HCT116 (cell line): ENCODE measurements around the gene TSPAN31. TPM values are rescaled to one million over a fixed set of nuclear protein-coding genes. Genes with fewer than 3 reads are reported as not detected.

Experiments
- ATAC-seq: fragments of 200-7000 bp; cut with Tn5 transposase; 2 replicates; pipeline ENCODE4 v1.9.1; 2020; ENCODE audit warnings: mild to moderate bottlenecking, moderate library complexity
- BruUV-seq: library from RNA; stranded (reverse); fragments of 400-500 nt; replicated peaks from 2 replicates; lab custom pipeline; 2021; lab: Mats Ljungman, UMichigan
- CTCF ChIA-PET: fragments of 300-600 bp; sonication (Branson Sonifier 250); formaldehyde crosslinking; loops from one replicate; lab custom pipeline; 2021; ENCODE audit warnings: antibody characterized with exemption; lab: Charles Lee
- POLR2A ChIA-PET: fragments of 300-600, 350-600 bp; sonication (Branson Sonifier 250); formaldehyde crosslinking; loops from one replicate; lab custom pipeline; 2021; ENCODE audit warnings: antibody characterized with exemption; lab: Charles Lee
- RAD21 ChIA-PET, 2 experiments: fragments of 300-600 bp; sonication (Branson Sonifier 250); formaldehyde crosslinking; loops; one replicate each; lab custom pipeline; 2023; ENCODE audit warnings: low total read pairs in 2 of 2; ENCODE audit not compliant: uncharacterized antibody in 2 of 2, unreplicated experiment in 2 of 2, low non-redundant PET in 1 of 2; lab: Charles Lee
- DNase-seq: peaks from one replicate; pipeline ENCODE4 v3.0.0-alpha.2; 2010; ENCODE audit warnings: low read depth, low spot score
- H2AFZ ChIP-seq: fragments of 200-600 bp; shearing (Covaris generic), sonication (generic); 2 replicates; pipeline ENCODE4 v1.6.1; 2017; ENCODE audit warnings: low read depth, mixed run types, mixed read lengths, antibody characterized with exemption, low read length; ENCODE audit not compliant: poor library complexity, severe bottlenecking
- H3K27ac ChIP-seq: 2 replicates; pipeline ENCODE4 v1.5.1; 2012; ENCODE audit warnings: low read depth, low read length
- H3K27me3 ChIP-seq: fragments of 200-600 bp; sonication (generic); 2 replicates; pipeline ENCODE4 v1.6.1; 2016; ENCODE audit warnings: mixed run types, low read length, mixed read lengths; ENCODE audit not compliant: insufficient read depth
- H3K36me3 ChIP-seq, 2 experiments: fragments of 200-500 bp in 1 of 2; fragments of 200-600 bp in 1 of 2; sonication (Bioruptor generic) in 1 of 2; sonication (generic) in 1 of 2; 2 replicates each; pipeline versions ENCODE4 v1.5.1 to v1.6.1; 2014 to 2016; ENCODE audit warnings: low read length in 2 of 2, inconsistent platforms in 1 of 2, mixed read lengths in 1 of 2, mixed run types in 1 of 2; ENCODE audit not compliant: insufficient read depth in 2 of 2, control insufficient read depth in 1 of 2
- H3K4me1 ChIP-seq, 2 experiments: fragments of 200-600 bp in 1 of 2; sonication (generic) in 1 of 2; 2 replicates each; pipeline versions ENCODE4 v1.5.1 to v1.6.1; 2012 to 2017; ENCODE audit warnings: low read length in 2 of 2, inconsistent platforms in 1 of 2, mild to moderate bottlenecking in 1 of 2, mixed read lengths in 1 of 2, mixed run types in 1 of 2, moderate library complexity in 1 of 2; ENCODE audit not compliant: insufficient read depth in 2 of 2, control insufficient read depth in 1 of 2
- H3K4me2 ChIP-seq: fragments of 200-600 bp; sonication (generic); 2 replicates; pipeline ENCODE4 v1.6.1; 2017; ENCODE audit warnings: mixed run types, low read length, mixed read lengths
- H3K4me3 ChIP-seq, 2 experiments: fragments of 200-600 bp in 1 of 2; sonication (generic) in 1 of 2; replicated peaks in 1 of 2; 2 replicates each; pipeline ENCODE4 v1.5.1; 2011 to 2016; ENCODE audit warnings: low read length in 2 of 2, control low read depth in 1 of 2, low read depth in 1 of 2, mild to moderate bottlenecking in 1 of 2, mixed read lengths in 1 of 2, mixed run types in 1 of 2
- H3K79me2 ChIP-seq: fragments of 200-600 bp; sonication (generic); 2 replicates; pipeline ENCODE4 v1.6.1; 2017; ENCODE audit warnings: mild to moderate bottlenecking, mixed run types, low read length, moderate library complexity, mixed read lengths; ENCODE audit not compliant: insufficient read depth
- H3K9ac ChIP-seq: fragments of 200-600 bp; sonication (generic); 2 replicates; pipeline ENCODE4 v1.6.1; 2016; ENCODE audit warnings: low read length, mixed read lengths
- H3K9me2 ChIP-seq: fragments of 200-600 bp; sonication (generic), shearing (Covaris generic); 2 replicates; pipeline ENCODE4 v1.6.1; 2017; ENCODE audit warnings: mixed run types, mild to moderate bottlenecking, moderate library complexity; ENCODE audit not compliant: insufficient read depth
- H3K9me3 ChIP-seq, 2 experiments: fragments of 200-500 bp in 1 of 2; fragments of 200-600 bp in 1 of 2; sonication (Bioruptor generic) in 1 of 2; sonication (generic) in 1 of 2; 2 replicates each; pipeline ENCODE4 v1.6.1; 2014 to 2017; ENCODE audit warnings: low read length in 2 of 2, mixed read lengths in 2 of 2, inconsistent platforms in 1 of 2, low read depth in 1 of 2, mild to moderate bottlenecking in 1 of 2, mixed run types in 1 of 2, moderate library complexity in 1 of 2; ENCODE audit not compliant: control insufficient read depth in 1 of 2, insufficient read depth in 1 of 2
- H4K20me1 ChIP-seq: fragments of 200-600 bp; sonication (generic), shearing (Covaris generic); 2 replicates; pipeline ENCODE4 v1.6.1; 2017; ENCODE audit warnings: mixed run types, mild to moderate bottlenecking, moderate library complexity; ENCODE audit not compliant: insufficient read depth
- ATF3 ChIP-seq: IDR thresholded peaks from 2 replicates; pipeline ENCODE4 v1.6.1; 2012
- CBX3 ChIP-seq: IDR thresholded peaks from 2 replicates; pipeline ENCODE4 v1.6.1; 2012; ENCODE audit warnings: low read depth
- CEBPB ChIP-seq: IDR thresholded peaks from 2 replicates; pipeline ENCODE4 v1.6.1; 2012; ENCODE audit warnings: low read depth
- EGR1 ChIP-seq: IDR thresholded peaks from 2 replicates; pipeline ENCODE4 v1.6.1; 2012; ENCODE audit warnings: low read depth
- ELF1 ChIP-seq: IDR thresholded peaks from 2 replicates; pipeline ENCODE4 v1.6.1; 2012; ENCODE audit warnings: low read depth, borderline replicate concordance
- EZH2 ChIP-seq: fragments of 200-600 bp; sonication (generic); IDR thresholded peaks from 2 replicates; pipeline ENCODE4 v1.6.1; 2017; ENCODE audit warnings: antibody characterized with exemption, mixed run types
- EZH2phosphoT487 ChIP-seq: fragments of 200-600 bp; IDR thresholded peaks from 2 replicates; pipeline ENCODE4 v1.6.1; 2018; ENCODE audit warnings: antibody characterized with exemption, borderline replicate concordance
- JUND ChIP-seq: IDR thresholded peaks from 2 replicates; pipeline ENCODE4 v1.6.1; 2012
- MAX ChIP-seq: IDR thresholded peaks from 2 replicates; pipeline ENCODE4 v1.6.1; 2012
- POLR2A ChIP-seq: IDR thresholded peaks from 2 replicates; pipeline ENCODE4 v1.7.0; 2011; ENCODE audit warnings: borderline replicate concordance; ENCODE audit not compliant: insufficient read depth, insufficient read length; ENCODE audit errors: extremely low read depth
- RAD21 ChIP-seq: IDR thresholded peaks from 2 replicates; pipeline ENCODE4 v1.6.1; 2012; ENCODE audit warnings: low read depth, mild to moderate bottlenecking
- SIN3A ChIP-seq: IDR thresholded peaks from 2 replicates; pipeline ENCODE4 v1.6.1; 2012; ENCODE audit warnings: low read depth
- SP1 ChIP-seq: IDR thresholded peaks from 2 replicates; pipeline ENCODE4 v1.6.1; 2012; ENCODE audit warnings: low read depth
- SRF ChIP-seq: IDR thresholded peaks from 2 replicates; pipeline ENCODE4 v1.6.1; 2012; ENCODE audit warnings: low read depth
- TCF7L2 ChIP-seq: IDR thresholded peaks from 2 replicates; pipeline ENCODE4 v1.7.0; 2011; ENCODE audit warnings: borderline replicate concordance, inconsistent platforms; ENCODE audit not compliant: insufficient read depth, insufficient read length; ENCODE audit errors: extremely low read depth
- YY1 ChIP-seq: IDR thresholded peaks from 2 replicates; pipeline ENCODE4 v1.6.1; 2011; ENCODE audit warnings: low read length, low read depth, moderate library complexity, mild to moderate bottlenecking; ENCODE audit not compliant: insufficient replicate concordance; ENCODE audit errors: extremely low read depth
- ZBTB33 ChIP-seq: IDR thresholded peaks from 2 replicates; pipeline ENCODE4 v1.6.1; 2011; ENCODE audit warnings: mild to moderate bottlenecking, low read length, moderate library complexity; ENCODE audit not compliant: insufficient replicate concordance; ENCODE audit errors: extremely low read depth
- ZFX ChIP-seq: fragments of 450-650 bp; IDR thresholded peaks from 2 replicates; pipeline ENCODE4 v1.6.1; 2017
- ZNF274 ChIP-seq: fragments of 200-500 bp; sonication (Bioruptor generic); IDR thresholded peaks from 2 replicates; pipeline ENCODE4 v1.6.1; 2014; ENCODE audit warnings: mild to moderate bottlenecking, low read depth, low read length, inconsistent platforms
- intact Hi-C: fragments of 100-400 bp; cut with micrococcal nuclease; formaldehyde crosslinking; loops from 2 replicates; pipeline ENCODE4 v1.10.0; 2022
- total RNA-seq: library from RNA; stranded (reverse); gene quantifications from one replicate; pipeline ENCODE4 v1.2.1, GENCODE V29; 2021; ENCODE audit not compliant: unreplicated experiment

TSPAN31 gene
- total RNA-seq, 1 experiment from 2014 or later = 14.9 TPM

GRCh38 chr12:57779736-57780135, 34.9 kb downstream of the TSPAN31 start:
- no peaks in the 10 kb centered on the region for H3K9me2 ChIP-seq
- no peaks in the 10 kb centered on the region for H3K9me3 ChIP-seq
- no peak overlapping the region for H2AFZ ChIP-seq
- H3K9ac ChIP-seq = no peak overlapping the region
- no peak overlapping the region for H3K4me3 ChIP-seq
- no peaks in the 10 kb centered on the region for H4K20me1 ChIP-seq
- H3K4me2 ChIP-seq = no peak overlapping the region
- H3K4me1 ChIP-seq = peaks cover 6 to 10% of the 10 kb centered on the region in 2 experiments
- peaks cover 21% of the 10 kb centered on the region for H3K79me2 ChIP-seq
- no peaks in the 10 kb centered on the region for H3K36me3 ChIP-seq
- intact Hi-C loops = no loop called here
- ChIA-PET POLR2A (interaction anchor here (0.8 to 1.1 kb wide), 2 partner anchors 8 to 14 kb away, joined by 3 read pairs; partner anchors contain the start of genes EEF1AKMT3 and METTL1), RAD21 (no interaction called here), CTCF (interaction anchor here (1.3 kb wide), 1 partner anchor 20 kb away, joined by 3 read pairs; no protein-coding TSS in a partner anchor)
- ATAC-seq (no peak), DNase-seq (no peak)
- TF ChIP-seq ZNF274 (no peak), YY1 (no peak), SIN3A (no peak), EZH2phosphoT487 (no peak), SRF (no peak)
- no peak overlapping the region for H3K27ac ChIP-seq
- no TSS peak for BruUV-seq
- H3K27me3 ChIP-seq = no peaks in the 10 kb centered on the region

GRCh38 chr12:57780284-57780897, 35.6 kb downstream of the TSPAN31 start:
- Histone ChIP-seq H3K36me3 (peaks cover 0 to under 1% of the 10 kb centered on the region in 2 experiments; a peak in 1 of 4 replicates), H2AFZ (no peak overlapping the region), H3K9me2 (no peaks in the 10 kb centered on the region), H3K4me1 (peaks cover 6 to 10% of the 10 kb centered on the region in 2 experiments), H3K9me3 (no peaks in the 10 kb centered on the region), H3K79me2 (peaks cover 27% of the 10 kb centered on the region), H3K9ac (no peak overlapping the region), H3K27ac (no peak overlapping the region), H3K27me3 (no peaks in the 10 kb centered on the region), H3K4me3 (no peak overlapping the region), H4K20me1 (no peaks in the 10 kb centered on the region), H3K4me2 (no peak overlapping the region)
- DNase-seq (no peak), ATAC-seq (no peak)
- intact Hi-C loops = no loop called here
- CTCF ChIA-PET = interaction anchor here (1.3 kb wide), 1 partner anchor 21 kb away, joined by 3 read pairs; no protein-coding TSS in a partner anchor
- no TSS peak for BruUV-seq
- POLR2A ChIA-PET = interaction anchor here (0.8 to 1.7 kb wide), 3 partner anchors 8 to 14 kb away, joined by 3 to 5 read pairs (median 3); partner anchors contain the start of genes CYP27B1, EEF1AKMT3 and METTL1
- RAD21 ChIA-PET = interaction anchor here in 1 of 2 experiments (0.7 kb wide), 1 partner anchor 10 kb away, joined by 3 read pairs; no protein-coding TSS in a partner anchor
- no peak for TF ChIP-seq MAX
- no peak for TF ChIP-seq EZH2phosphoT487
- no peak for TF ChIP-seq SP1
- TF ChIP-seq EZH2 = no peak
- TF ChIP-seq ATF3 = no peak
- TF ChIP-seq TCF7L2 = no peak
- TF ChIP-seq CEBPB = no peak
- TF ChIP-seq YY1 = no peak
- TF ChIP-seq POLR2A = no peak
- no peak for TF ChIP-seq EGR1
- no peak for TF ChIP-seq JUND
- TF ChIP-seq ZBTB33 = no peak
- no peak for TF ChIP-seq ELF1
- TF ChIP-seq SRF = no peak
- no peak for TF ChIP-seq SIN3A
- no peak for TF ChIP-seq CBX3
- TF ChIP-seq RAD21 = no peak
- TF ChIP-seq ZNF274 = no peak
- no peak for TF ChIP-seq ZFX
